GM06990 (cell line): ENCODE data around the gene PCBP4.
A peak's percentile ranks its signal among the peaks of the same experiment; 100 is the strongest.

Source experiments
- DNase-seq: peaks from one replicate; pipeline ENCODE4 v3.0.0-alpha.2; 2011; ENCODE audit not compliant: insufficient read length; ENCODE audit errors: extremely low read depth
- H3K27me3 ChIP-seq: replicated peaks from 2 replicates; pipeline ENCODE4 v1.6.0; 2011; ENCODE audit warnings: low read length; ENCODE audit not compliant: control insufficient read depth, insufficient read depth
- H3K36me3 ChIP-seq: 2 replicates; pipeline ENCODE4 v1.5.1; 2011; ENCODE audit warnings: low read length; ENCODE audit not compliant: control insufficient read depth, insufficient read depth
- H3K4me3 ChIP-seq: replicated peaks from 2 replicates; pipeline ENCODE4 v1.5.1; 2011; ENCODE audit warnings: low read depth, mild to moderate bottlenecking, control low read depth, low read length
- TF ChIP-seq, protein P1 (sequence below): IDR thresholded peaks from 2 replicates; pipeline ENCODE4 v1.5.1; 2011; ENCODE audit warnings: low read length, control low read depth, mild to moderate bottlenecking, inconsistent platforms; ENCODE audit not compliant: insufficient read depth, poor library complexity, severe bottlenecking

Gene PCBP4

DNA sequence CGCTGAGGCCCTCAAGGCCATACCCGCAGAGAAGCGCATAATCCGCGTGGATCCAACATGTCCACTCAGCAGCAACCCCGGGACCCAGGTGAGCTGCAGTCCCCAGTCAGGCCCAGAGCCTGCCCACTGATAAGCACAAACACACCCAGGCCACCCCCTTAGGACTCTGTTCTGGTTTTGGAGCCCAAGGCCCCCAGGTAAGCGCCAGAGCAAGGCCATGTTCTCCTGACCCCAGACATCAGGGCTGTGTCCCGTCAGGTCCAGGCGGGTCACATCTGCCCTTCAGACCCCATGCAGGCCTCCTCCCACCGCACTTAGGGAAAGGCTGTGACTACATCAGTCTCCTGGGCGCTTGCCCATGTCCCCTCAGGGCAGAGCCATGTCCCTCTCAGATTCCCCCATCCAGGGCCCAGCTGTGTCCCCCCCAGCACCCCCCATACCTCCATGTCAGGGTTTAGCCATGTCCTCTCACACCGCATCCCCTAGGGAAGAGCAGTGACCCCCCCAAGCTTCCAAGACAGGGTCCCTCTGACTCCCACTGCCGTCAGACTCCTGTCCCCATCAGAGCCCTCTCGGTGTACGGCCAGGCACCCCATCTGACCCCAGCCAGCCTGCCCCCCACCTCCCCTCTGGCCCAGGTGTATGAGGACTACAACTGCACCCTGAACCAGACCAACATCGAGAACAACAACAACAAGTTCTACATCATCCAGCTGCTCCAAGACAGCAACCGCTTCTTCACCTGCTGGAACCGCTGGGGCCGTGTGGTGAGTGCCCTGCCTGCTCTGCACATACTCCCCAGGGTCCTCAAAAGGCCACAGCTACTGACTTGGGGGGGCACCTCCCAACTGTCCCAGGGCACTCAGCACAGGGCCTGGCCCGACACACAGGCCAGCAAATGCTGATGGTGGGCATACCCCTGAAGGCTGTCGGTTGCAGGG is 23.5 kb downstream of the PCBP4 start:
- Histone ChIP-seq H3K4me3 (peak overlapping the region; percentile 81), H3K27me3 (no peaks in the 10 kb centered on the region), H3K36me3 (peaks cover 18% of the 10 kb centered on the region)
- TF ChIP-seq, protein P1, sequence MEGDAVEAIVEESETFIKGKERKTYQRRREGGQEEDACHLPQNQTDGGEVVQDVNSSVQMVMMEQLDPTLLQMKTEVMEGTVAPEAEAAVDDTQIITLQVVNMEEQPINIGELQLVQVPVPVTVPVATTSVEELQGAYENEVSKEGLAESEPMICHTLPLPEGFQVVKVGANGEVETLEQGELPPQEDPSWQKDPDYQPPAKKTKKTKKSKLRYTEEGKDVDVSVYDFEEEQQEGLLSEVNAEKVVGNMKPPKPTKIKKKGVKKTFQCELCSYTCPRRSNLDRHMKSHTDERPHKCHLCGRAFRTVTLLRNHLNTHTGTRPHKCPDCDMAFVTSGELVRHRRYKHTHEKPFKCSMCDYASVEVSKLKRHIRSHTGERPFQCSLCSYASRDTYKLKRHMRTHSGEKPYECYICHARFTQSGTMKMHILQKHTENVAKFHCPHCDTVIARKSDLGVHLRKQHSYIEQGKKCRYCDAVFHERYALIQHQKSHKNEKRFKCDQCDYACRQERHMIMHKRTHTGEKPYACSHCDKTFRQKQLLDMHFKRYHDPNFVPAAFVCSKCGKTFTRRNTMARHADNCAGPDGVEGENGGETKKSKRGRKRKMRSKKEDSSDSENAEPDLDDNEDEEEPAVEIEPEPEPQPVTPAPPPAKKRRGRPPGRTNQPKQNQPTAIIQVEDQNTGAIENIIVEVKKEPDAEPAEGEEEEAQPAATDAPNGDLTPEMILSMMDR, result no peak
- no peak for DNase-seq

- Histone ChIP-seq H3K4me3 (peak overlapping the region; percentile 81), H3K27me3 (no peaks in the 10 kb centered on the region), H3K36me3 (peaks cover 16% of the 10 kb centered on the region)
- DNase-seq, result peak; percentile 65
- TF ChIP-seq, protein P1, result no peak
These were observed 24.4 kb downstream of the PCBP4 start for GRCh38 chr3:51942603-51943450.

DNA sequence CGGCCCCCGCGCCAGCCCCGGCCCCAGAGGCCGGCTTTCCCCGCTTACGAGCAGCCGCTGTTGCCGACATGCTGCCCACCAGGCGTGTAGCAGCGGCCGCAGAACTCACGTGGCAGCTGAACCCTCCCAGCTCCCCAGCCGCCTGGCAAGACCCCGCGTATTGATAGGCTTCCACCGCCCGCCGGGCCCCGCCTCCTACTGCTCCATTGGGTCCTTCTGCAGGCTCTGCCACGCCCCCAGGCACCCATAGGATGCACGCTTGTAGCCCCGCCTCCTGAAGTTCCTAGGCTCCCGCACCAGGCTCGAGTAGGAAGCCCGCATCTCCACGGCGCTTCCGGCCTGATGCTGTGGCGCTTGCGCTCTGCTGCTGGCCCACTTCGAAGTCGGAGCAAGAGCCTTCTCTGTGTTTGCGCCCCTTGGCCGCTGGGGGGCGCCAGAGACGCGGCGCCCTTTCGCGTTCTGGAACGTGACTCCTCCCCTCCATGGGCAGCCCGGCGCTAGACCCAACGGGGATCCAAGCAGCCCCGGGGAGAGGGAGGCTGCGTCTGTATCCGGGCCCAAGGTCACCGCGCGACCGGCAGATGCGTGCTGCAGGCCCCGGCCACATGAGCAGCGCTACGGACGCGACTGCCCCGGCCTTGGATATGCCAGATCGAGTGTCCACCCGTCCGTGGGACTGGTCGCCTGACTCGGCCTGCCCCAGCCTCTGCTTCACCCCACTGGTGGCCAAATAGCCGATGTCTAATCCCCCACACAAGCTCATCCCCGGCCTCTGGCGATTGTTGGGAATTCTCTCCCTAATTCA is 25.3 kb downstream of the PCBP4 start, which contains the start of the genes PARP3 and RRP9:
Gene PARP3, plus strand, starts transcription at position 566 of the 805 bp plus-strand sequence. CDS start 993 bp downstream, outside the sequence.
Gene RRP9, minus strand, starts transcription at position 107 of the 805 bp plus-strand sequence. Its CDS starts 37 bp downstream, at position 70.
- TF ChIP-seq, protein P1, result peak; percentile 98
- DNase-seq, result peak; percentile 100
- H3K36me3 ChIP-seq, result peaks cover 25% of the 10 kb centered on the region
- peak within 1 kb of the TSS; percentile 91 for H3K4me3 ChIP-seq
- H3K27me3 ChIP-seq, result no peaks in the 10 kb centered on the region

DNA sequence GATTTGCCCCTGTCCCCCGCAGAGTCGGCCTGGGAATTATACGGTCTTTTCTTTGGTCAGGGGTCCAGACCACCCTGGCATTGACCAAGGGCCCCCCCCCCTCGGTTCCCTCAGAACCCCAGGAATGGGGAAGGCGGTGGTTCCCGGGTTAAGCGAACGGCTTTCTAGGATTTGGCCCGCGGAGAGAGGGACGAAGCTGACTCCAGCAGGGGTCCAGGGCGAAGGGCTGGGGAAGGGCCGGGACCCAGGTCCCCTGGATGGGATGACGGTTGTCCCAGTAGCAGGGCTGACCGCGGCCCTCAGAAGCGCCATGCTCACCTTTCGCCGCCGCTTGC is 25.8 kb downstream of the PCBP4 start:
- Histone ChIP-seq H3K36me3 (peaks cover 30% of the 10 kb centered on the region), H3K27me3 (no peaks in the 10 kb centered on the region), H3K4me3 (peak overlapping the region; percentile 91)
- no peak for DNase-seq
- TF ChIP-seq, protein P1, result no peak

- no peak for DNase-seq
These were observed 26.4 kb downstream of the PCBP4 start for GRCh38 chr3:51940648-51941462.

More at GRCh38 chr3:51940648-51941462, 26.4 kb downstream of the PCBP4 start:
- Histone ChIP-seq H3K27me3 (no peaks in the 10 kb centered on the region), H3K4me3 (peak overlapping the region; percentile 91), H3K36me3 (peaks cover 33% of the 10 kb centered on the region)
- TF ChIP-seq, protein P1, result no peak
